Parathyroid adenoma (tissue), 2 donors: Measurements from ENCODE around the gene YY1.
"Not testable (repeated sequence)": the region's sequence is repeated elsewhere in the genome, so short reads cannot be mapped to it uniquely, and the experiment has no call there.

Experiments
- H2AFZ ChIP-seq: fragments of 300-600 bp; sonication (generic); one replicate; pipeline ENCODE4 v1.7.0; 2017; ENCODE audit warnings: antibody characterized with exemption, mild to moderate bottlenecking
- H3K27ac ChIP-seq: fragments of 300-600 bp; sonication (generic); one replicate; pipeline ENCODE4 v1.7.0; 2017
- H3K27me3 ChIP-seq: fragments of 300-600 bp; sonication (generic); one replicate; pipeline ENCODE4 v1.7.0; 2017; ENCODE audit warnings: low read length; ENCODE audit not compliant: control insufficient read depth, insufficient read depth
- H3K36me3 ChIP-seq: fragments of 300-600 bp; sonication (generic); one replicate; pipeline ENCODE4 v1.7.0; 2017; ENCODE audit warnings: low read length; ENCODE audit not compliant: control insufficient read depth, insufficient read depth
- H3K4me1 ChIP-seq: fragments of 300-600 bp; sonication (generic); one replicate; pipeline ENCODE4 v1.7.0; 2017; ENCODE audit warnings: control low read depth
- H3K4me2 ChIP-seq: fragments of 300-600 bp; sonication (generic); one replicate; pipeline ENCODE4 v1.7.0; 2017; ENCODE audit warnings: low read length
- H3K4me3 ChIP-seq: fragments of 300-600 bp; sonication (generic); one replicate; pipeline ENCODE4 v1.7.0; 2017; ENCODE audit warnings: low read depth, low read length
- H3K79me2 ChIP-seq: fragments of 300-600 bp; sonication (generic); one replicate; pipeline ENCODE4 v1.7.0; 2017; ENCODE audit warnings: control low read depth
- H3K9ac ChIP-seq: fragments of 300-600 bp; sonication (generic); one replicate; pipeline ENCODE4 v1.7.0; 2017; ENCODE audit warnings: mild to moderate bottlenecking
- H3K9me3 ChIP-seq: fragments of 300-600 bp; sonication (generic); one replicate; pipeline ENCODE4 v1.7.0; 2017; ENCODE audit warnings: low read length; ENCODE audit not compliant: control insufficient read depth
- TF ChIP-seq, protein P1 (sequence below): fragments of 300-600 bp; sonication (generic); IDR thresholded peaks from one replicate; pipeline ENCODE4 v1.7.0; 2017; ENCODE audit warnings: antibody characterized with exemption, mild to moderate bottlenecking
- donor health status: primary hyperparathyroidism.

Gene YY1

DNA sequence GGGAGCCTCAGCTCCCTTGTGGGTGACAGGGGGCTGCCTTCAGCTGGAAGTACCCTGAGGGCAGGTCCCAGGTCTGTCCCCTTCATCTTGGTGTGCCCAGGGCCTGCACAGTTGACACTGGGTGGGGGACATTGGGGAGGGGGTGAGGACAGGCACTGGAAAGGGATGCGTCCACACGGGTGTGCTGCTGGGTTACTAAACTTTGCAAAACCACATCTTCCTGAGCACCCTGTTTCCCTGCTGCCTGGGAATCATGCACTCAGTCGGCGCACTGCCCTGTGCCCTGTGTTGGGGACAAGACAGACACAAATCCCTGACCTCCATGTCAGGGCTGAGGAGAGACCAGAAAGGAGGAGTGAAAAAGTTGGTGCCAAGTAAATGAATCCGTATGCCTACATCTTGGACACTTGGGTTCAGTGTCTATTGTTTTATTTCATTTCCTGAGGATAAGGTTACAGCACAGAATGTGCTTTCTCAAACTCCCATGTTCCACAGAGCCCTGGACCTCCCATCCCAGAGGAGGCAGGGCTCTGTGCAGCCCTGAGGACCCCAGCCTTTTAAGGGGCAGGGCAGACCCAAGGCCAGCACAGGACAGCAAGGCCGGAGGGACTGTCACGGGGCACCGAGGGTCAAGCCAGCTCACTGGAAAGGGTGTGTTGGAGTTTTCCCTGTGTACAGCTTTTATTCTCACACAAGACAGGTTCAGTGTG is 70.2 kb downstream of the YY1 start:
- Histone ChIP-seq H2AFZ (no peak overlapping the region), H3K27me3 (no peaks in the 10 kb centered on the region), H3K4me3 (no peak overlapping the region), H3K27ac (no peak overlapping the region), H3K9me3 (no peaks in the 10 kb centered on the region), H3K36me3 (no peaks in the 10 kb centered on the region), H3K9ac (no peak overlapping the region), H3K79me2 (no peaks in the 10 kb centered on the region), H3K4me1 (peaks cover 5% of the 10 kb centered on the region), H3K4me2 (no peak overlapping the region)
- TF ChIP-seq, protein P1, sequence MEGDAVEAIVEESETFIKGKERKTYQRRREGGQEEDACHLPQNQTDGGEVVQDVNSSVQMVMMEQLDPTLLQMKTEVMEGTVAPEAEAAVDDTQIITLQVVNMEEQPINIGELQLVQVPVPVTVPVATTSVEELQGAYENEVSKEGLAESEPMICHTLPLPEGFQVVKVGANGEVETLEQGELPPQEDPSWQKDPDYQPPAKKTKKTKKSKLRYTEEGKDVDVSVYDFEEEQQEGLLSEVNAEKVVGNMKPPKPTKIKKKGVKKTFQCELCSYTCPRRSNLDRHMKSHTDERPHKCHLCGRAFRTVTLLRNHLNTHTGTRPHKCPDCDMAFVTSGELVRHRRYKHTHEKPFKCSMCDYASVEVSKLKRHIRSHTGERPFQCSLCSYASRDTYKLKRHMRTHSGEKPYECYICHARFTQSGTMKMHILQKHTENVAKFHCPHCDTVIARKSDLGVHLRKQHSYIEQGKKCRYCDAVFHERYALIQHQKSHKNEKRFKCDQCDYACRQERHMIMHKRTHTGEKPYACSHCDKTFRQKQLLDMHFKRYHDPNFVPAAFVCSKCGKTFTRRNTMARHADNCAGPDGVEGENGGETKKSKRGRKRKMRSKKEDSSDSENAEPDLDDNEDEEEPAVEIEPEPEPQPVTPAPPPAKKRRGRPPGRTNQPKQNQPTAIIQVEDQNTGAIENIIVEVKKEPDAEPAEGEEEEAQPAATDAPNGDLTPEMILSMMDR, result no peak

DNA sequence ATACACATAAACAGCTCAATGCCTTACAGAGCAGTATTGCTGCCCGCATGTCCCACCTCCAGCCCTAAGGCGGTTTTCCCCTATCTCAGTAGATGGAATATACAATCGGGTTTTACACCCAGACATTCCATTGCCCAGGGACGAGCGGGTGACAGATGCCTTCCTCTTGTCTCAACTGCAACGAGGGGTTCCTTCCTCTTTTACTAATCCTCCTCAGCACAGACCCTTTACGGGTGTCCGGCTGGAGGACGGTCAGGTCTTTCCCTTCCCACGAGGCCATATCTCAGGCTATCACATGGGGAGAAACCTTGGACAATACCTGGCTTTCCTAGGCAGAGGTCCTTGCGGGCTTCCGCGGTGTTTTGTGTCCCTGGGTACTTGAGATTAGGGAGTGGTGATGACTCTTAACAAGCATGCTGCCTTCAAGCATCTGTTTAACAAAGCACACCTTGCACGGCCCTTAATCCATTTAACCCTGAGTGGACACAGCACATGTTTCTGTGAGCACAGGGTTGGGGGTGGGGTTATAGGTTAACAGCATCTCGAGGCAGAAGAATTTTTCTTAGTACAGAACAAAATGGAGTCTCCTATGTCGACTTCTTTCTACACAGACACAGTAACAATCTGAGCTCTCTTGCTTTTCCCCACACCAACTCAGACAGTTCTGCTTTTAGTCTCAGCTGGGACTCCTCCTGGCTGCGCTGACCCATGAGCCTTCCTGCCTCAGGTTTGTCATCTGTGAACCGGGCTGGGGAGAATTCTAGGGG is 73.3 kb downstream of the YY1 start:
- not testable (repeated sequence) for H3K9me3 ChIP-seq, H3K36me3 ChIP-seq, H3K27me3 ChIP-seq, H3K9ac ChIP-seq, H3K79me2 ChIP-seq, H3K4me1 ChIP-seq, H2AFZ ChIP-seq, H3K4me2 ChIP-seq, H3K27ac ChIP-seq, H3K4me3 ChIP-seq

DNA sequence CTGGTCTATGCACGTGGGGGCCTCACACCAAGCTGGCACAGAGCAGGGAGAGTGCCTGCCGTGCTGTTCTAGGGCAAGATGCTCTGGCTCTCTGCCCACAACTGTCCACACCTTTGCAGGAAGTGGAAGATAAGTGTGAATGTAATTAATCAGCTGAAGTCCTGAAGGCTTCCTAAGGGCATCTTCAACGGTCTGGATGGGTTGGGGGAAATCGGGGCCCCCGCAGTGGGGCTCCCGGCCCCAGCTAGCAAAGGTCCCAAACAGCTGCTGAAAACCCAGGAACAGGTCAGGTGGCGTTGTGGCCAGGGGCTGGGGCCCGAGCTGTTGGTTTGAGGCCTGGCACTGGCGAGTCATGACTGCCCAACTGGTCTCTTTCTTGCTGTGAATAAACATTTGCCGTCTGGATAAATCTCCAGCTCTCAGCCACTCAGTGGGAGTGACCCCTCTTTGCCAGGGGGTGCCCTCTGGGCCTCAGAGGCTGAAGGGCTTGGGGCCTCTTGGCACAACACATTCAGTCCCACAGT is 74.0 kb downstream of the YY1 start:
- Histone ChIP-seq H3K4me1 (peaks cover 4% of the 10 kb centered on the region), H3K27ac (no peak overlapping the region), H3K4me2 (no peak overlapping the region), H3K27me3 (no peaks in the 10 kb centered on the region), H3K4me3 (no peak overlapping the region), H3K9me3 (no peaks in the 10 kb centered on the region), H2AFZ (no peak overlapping the region), H3K79me2 (no peaks in the 10 kb centered on the region), H3K9ac (no peak overlapping the region), H3K36me3 (no peaks in the 10 kb centered on the region)
- TF ChIP-seq, protein P1, result no peak

DNA sequence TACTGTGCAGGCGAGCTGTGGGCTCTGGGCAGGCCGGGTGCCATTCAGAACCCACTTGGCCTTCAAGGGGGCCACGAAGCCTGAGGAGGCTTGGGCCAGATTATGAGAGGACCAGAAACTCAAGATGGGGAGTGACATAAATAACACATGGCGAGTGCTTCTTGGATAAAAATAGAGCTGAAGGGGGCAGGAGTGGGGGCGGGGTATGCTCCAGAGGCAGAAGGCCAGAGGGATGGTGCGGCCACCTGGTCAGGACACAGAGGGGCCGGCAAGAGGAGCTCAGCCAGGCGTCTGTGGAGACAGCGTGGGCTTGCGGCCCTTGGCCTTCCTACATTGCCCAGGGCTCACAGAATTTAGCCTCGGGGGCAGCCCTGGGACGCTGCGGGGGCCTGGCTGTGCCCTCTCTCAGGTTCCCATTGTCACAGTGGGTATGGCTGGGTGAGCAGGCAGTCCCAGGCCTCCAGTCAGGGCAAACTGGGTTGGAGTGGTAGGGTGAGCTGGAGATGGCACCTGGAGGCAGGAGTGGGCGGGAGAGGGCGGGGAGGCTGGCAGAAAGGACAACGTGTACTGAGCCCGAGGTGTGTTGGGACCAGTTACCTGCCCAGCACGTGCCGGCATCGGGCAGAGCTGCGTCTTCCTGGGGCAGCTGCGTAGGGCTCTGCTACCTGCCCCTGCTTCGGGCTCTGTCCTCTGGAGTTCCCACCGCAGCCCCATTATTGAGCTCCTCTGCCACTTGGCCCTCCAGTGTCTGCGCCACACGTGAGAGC is 74.7 kb downstream of the YY1 start:
- Histone ChIP-seq H3K4me2 (no peak overlapping the region), H3K9ac (no peak overlapping the region), H3K79me2 (no peaks in the 10 kb centered on the region), H2AFZ (no peak overlapping the region), H3K27ac (no peak overlapping the region), H3K36me3 (no peaks in the 10 kb centered on the region), H3K4me3 (no peak overlapping the region), H3K4me1 (no peaks in the 10 kb centered on the region), H3K27me3 (no peaks in the 10 kb centered on the region), H3K9me3 (no peaks in the 10 kb centered on the region)
- TF ChIP-seq, protein P1, result no peak

DNA sequence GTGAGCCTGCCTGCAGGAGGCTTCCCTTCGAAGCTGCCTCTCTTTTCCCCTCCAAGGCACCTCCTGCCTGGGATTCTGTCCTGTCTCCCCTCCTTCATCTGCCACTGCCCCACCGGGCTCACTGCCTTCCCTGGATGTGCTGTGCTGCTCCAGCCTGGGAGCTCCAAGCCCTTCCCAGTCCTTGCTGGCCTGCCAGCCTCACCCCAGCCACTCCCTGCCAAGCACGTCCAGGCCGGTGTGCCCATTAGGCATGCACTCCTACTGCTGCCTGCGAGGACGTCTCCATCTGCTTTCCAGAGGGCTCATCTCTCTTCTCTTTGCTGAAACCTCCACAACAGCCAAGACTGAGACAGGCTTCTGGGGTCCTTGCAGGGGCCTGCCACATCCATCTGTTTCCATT is 75.8 kb downstream of the YY1 start:
- Histone ChIP-seq H3K27me3 (no peaks in the 10 kb centered on the region), H3K9ac (no peak overlapping the region), H2AFZ (no peak overlapping the region), H3K27ac (no peak overlapping the region), H3K79me2 (no peaks in the 10 kb centered on the region), H3K4me3 (no peak overlapping the region), H3K4me2 (no peak overlapping the region), H3K9me3 (no peaks in the 10 kb centered on the region), H3K4me1 (no peaks in the 10 kb centered on the region), H3K36me3 (no peaks in the 10 kb centered on the region)
- TF ChIP-seq, protein P1, result no peak
